HL-60/S4 treated with retinoic acid at 250 ng/mL for 4 days and 3 days (cell line): ENCODE results near the gene ITIH1.
"Not testable (repeated sequence)": the region's sequence is repeated elsewhere in the genome, so short reads cannot be mapped to it uniquely, and the experiment has no call there.

Experiments used
- in situ Hi-C: fragments of 300-500 bp; cut with MboI; formaldehyde crosslinking; loops from 2 replicates; pipeline ENCODE4 v1.7.0; 2022; ENCODE audit warnings: low sequenced_read_pairs

The ITIH1 gene

DNA sequence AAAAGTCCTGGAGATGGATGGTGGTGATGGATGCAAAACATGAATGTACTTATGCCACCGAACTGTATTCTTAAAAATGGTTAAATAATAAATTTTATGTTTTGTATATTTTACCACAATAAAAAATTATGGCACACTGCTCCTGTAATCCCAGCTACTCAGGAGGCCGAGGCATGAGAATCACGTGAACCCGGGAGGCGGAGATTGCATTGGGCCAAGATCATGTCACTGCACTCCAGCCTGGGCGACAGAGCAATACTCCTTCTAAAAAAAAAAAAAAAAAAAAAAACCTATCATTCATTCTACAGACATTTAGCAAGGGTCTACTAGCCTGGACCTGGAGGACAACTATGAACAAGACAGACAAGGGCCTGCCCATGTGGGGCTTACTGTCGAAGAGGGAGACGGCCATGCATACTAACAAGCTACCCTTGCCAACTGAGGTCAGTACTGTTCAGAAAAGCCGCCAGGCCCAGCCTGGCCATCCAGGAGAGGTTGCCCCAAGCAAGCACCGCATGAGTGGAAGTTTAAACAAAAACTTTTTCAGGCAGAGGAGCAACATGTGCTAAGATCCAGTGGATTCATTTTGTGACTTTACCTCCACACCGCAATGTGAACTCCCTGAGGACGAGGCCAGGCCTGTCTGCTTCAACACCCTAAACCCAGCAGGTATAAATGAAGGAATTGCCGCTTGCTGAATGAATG lies 3.9 kb upstream of the ITIH1 start:
- in situ Hi-C loops, result no loop called here

DNA sequence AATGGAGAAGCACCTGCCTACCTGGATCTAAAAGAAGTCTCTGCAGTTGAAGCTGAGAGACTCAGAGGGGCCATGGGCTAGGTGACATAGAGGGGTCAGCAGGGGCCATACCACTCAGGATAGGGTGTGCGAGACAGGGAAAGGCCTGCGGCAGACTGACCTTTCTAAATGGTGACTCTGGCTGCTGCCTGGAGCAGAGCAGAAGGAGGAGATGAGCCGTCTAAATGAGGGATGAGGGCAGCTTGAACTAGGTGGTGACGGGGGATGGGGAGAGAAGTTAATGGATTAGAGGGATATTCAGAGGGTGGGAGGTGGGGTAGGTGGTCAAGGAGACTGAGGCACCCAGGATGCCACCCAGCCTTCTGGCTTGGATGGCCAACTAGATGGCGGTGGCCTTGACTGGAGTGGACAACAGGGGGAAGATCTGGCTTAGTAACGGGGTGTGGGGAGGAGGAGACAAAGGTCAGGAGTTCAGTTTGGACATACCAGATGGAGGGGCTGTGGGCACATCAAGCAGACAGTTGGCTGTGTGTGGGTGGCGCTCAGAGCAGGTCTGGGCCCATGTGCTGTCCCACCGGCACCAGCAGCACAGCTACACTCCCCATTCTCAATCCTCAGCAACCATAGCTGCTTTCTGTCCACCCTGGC lies 3.2 kb upstream of the ITIH1 start:
- in situ Hi-C loops, result no loop called here

- in situ Hi-C loops, result no loop called here
Observed at GRCh38 chr3:52774901-52775864, 2.2 kb upstream of the ITIH1 start.

- in situ Hi-C loops, result no loop called here
Observed at GRCh38 chr3:52775877-52776276, 1.5 kb upstream of the ITIH1 start.

GRCh38 chr3:52776486-52776885 lies 913 bp upstream of the ITIH1 start:
- in situ Hi-C loops, result not testable (repeated sequence)

DNA sequence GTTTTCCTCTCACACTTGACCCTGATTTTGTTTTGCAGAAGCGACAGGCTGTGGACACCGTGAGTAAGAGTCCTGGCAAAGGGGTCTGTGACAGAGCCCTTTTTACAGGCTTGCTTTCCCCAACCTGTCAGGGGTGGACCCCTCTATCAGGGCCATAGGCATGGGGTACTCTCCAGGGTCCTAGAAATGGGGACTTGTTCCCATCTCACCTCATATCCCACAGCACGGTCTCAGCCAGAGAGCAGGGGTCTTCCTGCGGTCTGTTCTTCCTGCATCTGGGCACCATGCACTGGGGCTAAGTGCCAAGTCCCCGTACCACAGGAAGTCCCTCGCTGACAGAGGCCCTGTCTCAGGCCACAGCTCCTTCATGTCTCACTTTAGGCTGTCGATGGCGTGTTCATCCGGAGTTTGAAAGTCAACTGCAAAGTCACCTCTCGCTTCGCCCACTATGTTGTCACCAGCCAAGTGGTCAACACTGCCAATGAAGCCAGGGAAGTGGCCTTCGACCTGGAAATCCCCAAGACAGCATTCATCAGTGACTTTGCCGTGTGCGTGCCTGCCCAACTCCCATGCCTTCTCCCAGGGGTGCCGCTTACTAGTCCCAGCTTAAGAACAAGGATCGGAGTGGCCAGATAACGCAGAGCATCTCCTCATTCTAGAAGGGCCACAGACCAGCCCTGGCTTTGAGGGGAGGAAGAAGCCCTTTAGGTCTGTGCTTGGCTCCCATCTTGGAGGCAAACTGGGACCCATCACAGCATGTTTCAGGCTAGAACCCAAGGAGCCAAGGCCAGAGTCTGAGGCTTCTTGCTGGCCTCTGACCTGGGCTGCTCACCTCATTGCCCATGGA lies 783 bp downstream of the ITIH1 start:
- in situ Hi-C loops, result no loop called here

DNA sequence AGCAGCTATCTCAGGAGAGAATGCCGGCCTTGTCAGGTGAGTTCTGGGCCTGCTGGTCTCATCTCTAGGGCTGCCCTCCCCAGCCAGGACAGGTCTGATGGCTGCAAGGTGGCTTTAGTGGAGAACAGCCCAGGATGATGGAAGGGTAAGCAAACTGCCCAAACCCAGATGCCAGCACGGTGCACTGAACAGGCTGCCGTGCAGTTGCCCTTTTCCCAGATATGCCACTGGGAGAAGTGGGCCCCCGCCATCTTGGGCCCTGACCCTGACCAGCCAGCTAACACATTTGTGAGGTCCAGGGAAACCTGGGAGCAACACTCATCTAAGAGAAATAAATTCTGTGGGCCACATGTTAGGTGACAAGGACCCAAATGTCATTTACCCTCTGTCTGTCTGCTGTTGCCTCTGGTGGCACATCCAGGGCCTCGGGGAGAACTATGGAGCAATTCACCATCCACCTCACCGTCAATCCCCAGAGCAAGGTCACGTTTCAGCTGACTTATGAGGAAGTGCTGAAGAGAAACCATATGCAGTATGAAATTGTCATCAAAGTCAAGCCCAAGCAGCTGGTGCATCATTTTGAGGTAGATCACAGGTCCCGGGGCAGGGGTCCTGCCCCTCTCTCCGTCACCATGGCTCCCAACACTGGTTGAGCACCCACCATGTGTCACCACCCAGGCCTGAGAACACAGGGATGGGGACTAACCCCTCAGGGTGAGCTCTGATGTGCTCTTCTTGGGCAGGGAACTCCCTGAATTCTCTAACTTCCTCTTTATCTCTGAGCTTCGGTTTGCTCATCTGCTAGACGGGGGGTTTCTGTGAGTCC lies 1.8 kb downstream of the ITIH1 start:
- in situ Hi-C loops, result no loop called here

- in situ Hi-C loops, result no loop called here
Observed at GRCh38 chr3:52779837-52780585, 2.6 kb downstream of the ITIH1 start.

GRCh38 chr3:52781741-52782140 lies 4.3 kb downstream of the ITIH1 start:
- in situ Hi-C loops, result no loop called here

- in situ Hi-C loops, result no loop called here
Observed at GRCh38 chr3:52782412-52783210, 5.2 kb downstream of the ITIH1 start.

DNA sequence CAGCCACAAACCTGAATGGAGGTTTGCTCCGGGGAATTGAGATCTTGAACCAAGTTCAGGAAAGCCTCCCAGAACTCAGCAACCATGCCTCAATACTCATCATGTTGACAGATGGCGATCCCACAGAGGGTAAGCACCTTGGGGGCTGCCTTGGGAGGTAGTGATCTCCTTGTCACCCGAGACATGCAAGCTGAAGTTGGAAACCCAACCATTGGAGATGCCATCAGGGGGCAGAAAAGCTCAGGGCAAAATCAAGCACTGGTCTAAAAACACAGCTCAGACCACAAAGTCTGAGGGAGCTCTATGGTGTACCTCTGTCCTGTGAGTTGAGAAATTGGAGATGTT lies 5.8 kb downstream of the ITIH1 start:
- in situ Hi-C loops, result no loop called here

- in situ Hi-C loops, result no loop called here
Observed at GRCh38 chr3:52784021-52784621, 6.7 kb downstream of the ITIH1 start.

DNA sequence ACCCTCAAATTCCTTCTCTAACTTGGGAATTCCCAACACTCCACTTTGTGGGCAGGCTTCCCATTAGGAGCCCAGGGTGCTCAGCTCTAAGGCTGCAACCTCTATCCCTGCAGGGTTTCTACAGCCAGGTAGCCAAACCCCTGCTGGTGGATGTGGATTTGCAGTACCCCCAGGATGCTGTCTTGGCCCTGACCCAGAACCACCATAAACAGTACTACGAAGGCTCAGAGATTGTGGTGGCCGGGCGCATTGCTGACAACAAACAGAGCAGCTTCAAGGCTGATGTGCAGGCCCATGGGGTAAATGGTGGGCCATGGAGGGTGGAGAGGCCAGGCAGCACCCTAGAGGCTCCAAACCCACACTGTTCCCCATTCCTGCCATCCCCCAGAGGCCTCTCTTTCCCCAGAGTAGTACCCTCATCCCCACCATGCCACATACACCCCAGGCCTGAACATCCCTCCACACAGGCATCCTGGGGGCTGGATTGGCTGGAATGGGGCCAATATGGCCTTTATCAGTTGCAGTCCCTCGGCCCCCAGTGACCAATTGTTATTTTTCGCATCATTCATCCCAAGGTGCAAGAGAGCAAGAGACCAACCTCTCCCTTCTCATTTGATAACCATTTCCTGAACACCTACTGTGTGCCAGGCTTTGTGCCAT lies 7.7 kb downstream of the ITIH1 start:
- in situ Hi-C loops, result no loop called here

DNA sequence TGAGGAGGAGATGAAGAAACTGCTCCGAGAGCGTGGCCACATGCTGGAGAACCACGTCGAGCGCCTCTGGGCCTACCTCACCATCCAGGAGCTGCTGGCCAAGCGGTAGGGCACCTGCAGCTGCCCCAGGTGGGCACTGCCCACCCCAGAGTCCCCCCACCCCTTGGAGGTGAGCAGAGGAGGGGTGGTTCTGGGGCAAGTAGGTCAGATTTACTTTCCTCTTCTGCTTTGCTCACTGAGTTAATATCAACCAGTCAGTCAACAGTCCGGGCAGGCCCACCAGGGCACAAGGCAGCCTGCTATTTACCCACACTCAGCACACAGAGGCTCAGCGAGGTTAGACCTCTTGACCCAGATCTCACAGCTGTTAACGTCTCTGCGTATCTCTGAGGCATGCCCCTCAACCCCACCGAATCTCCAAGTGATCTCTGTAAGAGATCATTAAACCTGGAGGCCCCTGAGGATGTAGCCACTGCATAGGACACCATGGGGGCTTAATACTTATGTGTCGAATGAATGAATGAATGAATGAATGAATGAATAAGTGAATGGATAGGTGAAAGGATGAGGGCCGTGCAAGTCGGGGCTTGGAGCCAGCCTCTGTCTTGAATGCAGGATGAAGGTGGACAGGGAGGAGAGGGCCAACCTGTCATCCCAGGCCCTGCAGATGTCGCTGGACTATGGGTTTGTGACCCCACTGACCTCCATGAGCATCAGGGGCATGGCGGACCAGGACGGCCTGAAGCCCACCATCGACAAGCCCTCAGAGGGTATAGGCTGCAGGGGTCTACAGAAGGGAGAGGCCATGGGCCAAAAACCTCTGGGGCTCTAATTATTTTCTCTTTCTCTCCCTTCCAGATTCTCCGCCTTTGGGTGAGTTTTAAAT lies 9.2 kb downstream of the ITIH1 start:
- in situ Hi-C loops, result no loop called here

DNA sequence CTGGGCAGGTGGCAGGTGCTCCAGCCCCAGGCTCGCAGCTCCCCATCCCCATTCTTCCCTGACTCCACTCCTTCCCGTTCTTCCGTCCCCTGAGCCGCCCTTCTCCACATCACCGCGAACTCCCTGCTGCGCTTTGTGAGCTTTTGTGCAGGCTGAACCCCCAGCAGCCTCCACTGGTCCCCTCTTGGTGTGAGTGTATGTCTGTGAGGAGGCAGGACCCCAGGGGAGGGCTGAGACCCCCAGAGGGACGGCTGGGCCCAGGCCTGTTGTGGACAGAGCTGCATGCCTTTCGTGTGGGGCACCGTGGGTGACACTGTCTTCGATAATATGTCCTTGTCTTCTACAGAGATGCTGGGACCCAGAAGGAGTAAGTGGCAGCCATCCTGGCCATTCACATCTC lies 9.8 kb downstream of the ITIH1 start:
- in situ Hi-C loops, result no loop called here
